K562 (cell line): Measurements from ENCODE around the gene ERCC4.

Experiments
- CTCF ChIP-seq, 3 experiments: IDR thresholded peaks in 2 of 3; conservative IDR thresholded peaks in 1 of 3; 2 replicates each; pipeline ENCODE4 v1.5.1; 2011 to 2012; ENCODE audit warnings: low read length in 3 of 3, mild to moderate bottlenecking in 3 of 3, control low read depth in 2 of 3, improper control_type of control experiment in 1 of 3, inconsistent platforms in 1 of 3, low read depth in 1 of 3, mixed read lengths in 1 of 3, moderate library complexity in 1 of 3; ENCODE audit not compliant: insufficient read depth in 2 of 3
- HNRNPK ChIP-seq: fragments of 200-400 bp; formaldehyde crosslinking; IDR thresholded peaks from one replicate; pipeline ENCODE4 v1.6.1; 2018; ENCODE audit warnings: mild to moderate bottlenecking, low read depth, low read length; ENCODE audit not compliant: poor library complexity, severe bottlenecking
- PHF20 ChIP-seq: fragments of 450-650 bp; IDR thresholded peaks from 2 replicates; pipeline ENCODE4 v1.6.1; 2018; ENCODE audit not compliant: partially characterized antibody
- PTBP1 ChIP-seq: fragments of 200-400 bp; formaldehyde crosslinking; IDR thresholded peaks from 2 replicates; pipeline ENCODE4 v1.6.1; 2017; ENCODE audit warnings: low read depth, low read length
- ZHX1 ChIP-seq: fragments of 150-350 bp; conservative IDR thresholded peaks from 2 replicates; pipeline ENCODE4 v1.6.1; 2014; ENCODE audit warnings: low read length
- ZNF140 ChIP-seq: fragments of 250-450 bp; sonication (Bioruptor Pico); IDR thresholded peaks from 2 replicates; pipeline ENCODE4 v1.8.0; 2021; ENCODE audit warnings: moderate library complexity, mild to moderate bottlenecking, inconsistent platforms
- ZNF316 ChIP-seq: fragments of 450-650 bp; IDR thresholded peaks from 2 replicates; pipeline ENCODE4 v1.6.1; 2016
- ZNF764 ChIP-seq: fragments of 250-450 bp; sonication (Bioruptor Pico); IDR thresholded peaks from 2 replicates; pipeline ENCODE4 v1.4.0; 2020; ENCODE audit warnings: low read depth, mild to moderate bottlenecking, moderate library complexity
- TF ChIP-seq, protein P1 (sequence below): sonication (generic); formaldehyde crosslinking; IDR thresholded peaks from 2 replicates; pipeline ENCODE4 v1.9.0; 2022; ENCODE audit warnings: mild to moderate bottlenecking, missing genetic modification reagents

GRCh38 chr16:13913374-13914292 is 6.3 kb upstream of the ERCC4 start:
- TF ChIP-seq CTCF (IDR thresholded peaks at IDR 0.05 in 2 of 3, conservative IDR thresholded peaks at IDR 0.05 in 1 of 3; ENCODE audit: insufficient read depth in 2 of 3, low read depth in 1 of 3, low read length in 3 of 3) (no peak), PTBP1 (no peak), PHF20 (no peak), ZNF764 (CRISPR knock-in tag) (no peak), ZNF140 (no peak), HNRNPK (no peak), ZHX1 (no peak), ZNF316 (no peak)
- TF ChIP-seq, protein P1, sequence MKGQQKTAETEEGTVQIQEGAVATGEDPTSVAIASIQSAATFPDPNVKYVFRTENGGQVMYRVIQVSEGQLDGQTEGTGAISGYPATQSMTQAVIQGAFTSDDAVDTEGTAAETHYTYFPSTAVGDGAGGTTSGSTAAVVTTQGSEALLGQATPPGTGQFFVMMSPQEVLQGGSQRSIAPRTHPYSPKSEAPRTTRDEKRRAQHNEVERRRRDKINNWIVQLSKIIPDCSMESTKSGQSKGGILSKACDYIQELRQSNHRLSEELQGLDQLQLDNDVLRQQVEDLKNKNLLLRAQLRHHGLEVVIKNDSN (CRISPR knock-in tag), result no peak
